ENCODE results near the gene FAM241A. TPM values are rescaled to one million over a fixed set of nuclear protein-coding genes. Genes with fewer than 3 reads are reported as not detected.
A peak's percentile ranks its signal among the peaks of the same experiment; 100 is the strongest.

The FAM241A gene
- total RNA-seq, 1 donor from 2014 or later: 0.19 TPM

- Mint-ChIP-seq H3K27me3 (ENCODE audit: unreplicated experiment) (peaks cover 36% of the 10 kb centered on the region), H3K27ac (ENCODE audit: unreplicated experiment) (peak overlapping the region; percentile 1), H3K4me1 (ENCODE audit: unreplicated experiment) (peaks cover 9% of the 10 kb centered on the region), H3K4me3 (ENCODE audit: unreplicated experiment) (peak overlapping the region; percentile 81), H3K36me3 (ENCODE audit: unreplicated experiment) (no peaks in the 10 kb centered on the region), H3K9me3 (ENCODE audit: unreplicated experiment) (no peaks in the 10 kb centered on the region)
- peak; percentile 27 for TF ChIP-seq CTCF (IDR thresholded peaks at IDR 0.05)
- DNase-seq (ENCODE audit: extremely low spot score, unreplicated experiment): no peak
These were observed 692 bp downstream of the FAM241A start for GRCh38 chr4:112145790-112146501.

GRCh38 chr4:112146502-112146813, 1.2 kb downstream of the FAM241A start:
- Mint-ChIP-seq H3K4me3 (ENCODE audit: unreplicated experiment) (no peak overlapping the region), H3K27me3 (ENCODE audit: unreplicated experiment) (peaks cover 38% of the 10 kb centered on the region), H3K4me1 (ENCODE audit: unreplicated experiment) (peaks cover 9% of the 10 kb centered on the region), H3K36me3 (ENCODE audit: unreplicated experiment) (no peaks in the 10 kb centered on the region), H3K9me3 (ENCODE audit: unreplicated experiment) (no peaks in the 10 kb centered on the region), H3K27ac (ENCODE audit: unreplicated experiment) (no peak overlapping the region)
- no peak for TF ChIP-seq CTCF (IDR thresholded peaks at IDR 0.05)
- DNase-seq (ENCODE audit: extremely low spot score, unreplicated experiment): no peak

- H3K27ac Mint-ChIP-seq (ENCODE audit: unreplicated experiment): no peak overlapping the region
- TF ChIP-seq CTCF (IDR thresholded peaks at IDR 0.05): no peak
- H3K4me1 Mint-ChIP-seq (ENCODE audit: unreplicated experiment): peaks cover 6% of the 10 kb centered on the region
- H3K36me3 Mint-ChIP-seq (ENCODE audit: unreplicated experiment): no peaks in the 10 kb centered on the region
- no peak overlapping the region for H3K4me3 Mint-ChIP-seq (ENCODE audit: unreplicated experiment)
- no peak for DNase-seq (ENCODE audit: extremely low spot score, unreplicated experiment)
- H3K9me3 Mint-ChIP-seq (ENCODE audit: unreplicated experiment): no peaks in the 10 kb centered on the region
- peaks cover 40% of the 10 kb centered on the region for H3K27me3 Mint-ChIP-seq (ENCODE audit: unreplicated experiment)
These were observed 2.4 kb downstream of the FAM241A start for GRCh38 chr4:112147697-112148096.

- TF ChIP-seq CTCF (IDR thresholded peaks at IDR 0.05): no peak
- Mint-ChIP-seq H3K9me3 (ENCODE audit: unreplicated experiment) (no peaks in the 10 kb centered on the region), H3K27me3 (ENCODE audit: unreplicated experiment) (peaks cover 46% of the 10 kb centered on the region), H3K27ac (ENCODE audit: unreplicated experiment) (no peak overlapping the region), H3K4me1 (ENCODE audit: unreplicated experiment) (peaks cover 3% of the 10 kb centered on the region), H3K4me3 (ENCODE audit: unreplicated experiment) (no peak overlapping the region), H3K36me3 (ENCODE audit: unreplicated experiment) (no peaks in the 10 kb centered on the region)
- no peak for DNase-seq (ENCODE audit: extremely low spot score, unreplicated experiment)
These were observed 5.7 kb downstream of the FAM241A start for GRCh38 chr4:112150920-112151319.

GRCh38 chr4:112152521-112152920, 7.3 kb downstream of the FAM241A start:
- no peak overlapping the region for H3K4me3 Mint-ChIP-seq (ENCODE audit: unreplicated experiment)
- DNase-seq (ENCODE audit: extremely low spot score, unreplicated experiment): no peak
- no peaks in the 10 kb centered on the region for H3K36me3 Mint-ChIP-seq (ENCODE audit: unreplicated experiment)
- no peaks in the 10 kb centered on the region for H3K4me1 Mint-ChIP-seq (ENCODE audit: unreplicated experiment)
- no peak overlapping the region for H3K27ac Mint-ChIP-seq (ENCODE audit: unreplicated experiment)
- no peak for TF ChIP-seq CTCF (IDR thresholded peaks at IDR 0.05)
- H3K9me3 Mint-ChIP-seq (ENCODE audit: unreplicated experiment): no peaks in the 10 kb centered on the region
- H3K27me3 Mint-ChIP-seq (ENCODE audit: unreplicated experiment): peaks cover 43% of the 10 kb centered on the region

Data from osteocyte (in vitro differentiated cells).